Measurements from ENCODE around the gene MCTP1.

- TF ChIP-seq RAD21 (IDR thresholded peaks at IDR 0.05; ENCODE audit: low read depth) (no peak), POLR2AphosphoS5 (IDR thresholded peaks at IDR 0.05; ENCODE audit: low read depth, low read length) (no peak), CTCF (IDR thresholded peaks at IDR 0.05 in 2 of 3, conservative IDR thresholded peaks at IDR 0.05 in 1 of 3; ENCODE audit: borderline replicate concordance in 1 of 3, insufficient read depth in 1 of 3, low read depth in 2 of 3, low read length in 2 of 3) (no peak)
These were observed 214.4 kb downstream of the MCTP1 start for GRCh38 chr5:95070453-95070852.

Measured in HCT116 (cell line).